ENCODE results near the gene LRIT2. TPM values are rescaled to one million over a fixed set of nuclear protein-coding genes. Genes with fewer than 3 reads are reported as not detected.

The LRIT2 gene
- polyA plus RNA-seq, 2 donors, result not detected

DNA sequence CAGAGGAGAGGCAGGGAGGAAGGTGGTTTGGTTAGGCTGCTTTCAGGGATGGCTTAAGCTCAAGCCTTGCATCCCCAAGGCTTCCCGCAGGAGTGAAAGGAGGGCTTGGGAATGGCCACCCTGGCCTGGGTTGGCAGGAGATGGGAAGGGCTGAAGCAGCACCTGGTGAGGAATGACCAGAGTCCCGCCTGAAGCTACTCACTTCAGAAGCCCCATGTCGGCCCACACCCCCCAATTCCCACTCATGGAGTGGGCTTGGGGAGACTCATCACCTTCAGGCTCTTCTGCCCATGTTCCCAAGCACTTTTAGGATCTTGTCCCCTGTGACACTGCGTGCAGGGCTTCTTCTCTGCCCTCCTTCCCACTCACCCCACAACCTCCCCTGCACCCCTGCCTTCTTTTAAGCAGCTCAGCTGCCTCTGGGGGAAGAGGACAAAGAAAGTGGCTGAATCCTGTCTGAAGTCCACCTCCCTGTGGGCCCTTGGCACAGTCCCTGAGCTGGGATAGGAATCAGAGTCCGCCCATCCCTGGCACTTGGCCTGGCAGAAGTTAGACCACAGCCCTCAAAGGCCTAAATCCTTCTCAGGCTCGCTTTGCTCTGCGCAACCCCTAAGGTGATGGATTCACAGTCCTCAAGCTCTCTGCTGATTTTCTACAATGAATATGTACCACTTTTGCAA lies 36.0 kb upstream of the LRIT2 start:
- H3K9me3 ChIP-seq (ENCODE audit: control insufficient read depth in 2 of 2, insufficient read depth in 1 of 2, low read depth in 1 of 2, low read length in 1 of 2), result no peaks in the 10 kb centered on the region
- WGBS, 2 donors, result 79 to 87% methylated on average over 7 of the region's 7 CpGs
- no peaks in the 10 kb centered on the region for H3K27me3 ChIP-seq (ENCODE audit: control insufficient read depth in 1 of 2, insufficient read depth in 2 of 2, low read length in 2 of 2)
- no peaks in the 10 kb centered on the region for H3K36me3 ChIP-seq (ENCODE audit: control insufficient read depth in 2 of 2, insufficient read depth in 2 of 2, low read length in 1 of 2)
- no peak overlapping the region for H3K4me3 ChIP-seq (ENCODE audit: low read depth in 1 of 2, low read length in 2 of 2)
- H3K27ac ChIP-seq (ENCODE audit: low read depth in 2 of 2, low read length in 1 of 2), result no peak overlapping the region
- H3K4me1 ChIP-seq (ENCODE audit: control insufficient read depth in 2 of 2, insufficient read depth in 2 of 2, low read length in 1 of 2), result no peaks in the 10 kb centered on the region

DNA sequence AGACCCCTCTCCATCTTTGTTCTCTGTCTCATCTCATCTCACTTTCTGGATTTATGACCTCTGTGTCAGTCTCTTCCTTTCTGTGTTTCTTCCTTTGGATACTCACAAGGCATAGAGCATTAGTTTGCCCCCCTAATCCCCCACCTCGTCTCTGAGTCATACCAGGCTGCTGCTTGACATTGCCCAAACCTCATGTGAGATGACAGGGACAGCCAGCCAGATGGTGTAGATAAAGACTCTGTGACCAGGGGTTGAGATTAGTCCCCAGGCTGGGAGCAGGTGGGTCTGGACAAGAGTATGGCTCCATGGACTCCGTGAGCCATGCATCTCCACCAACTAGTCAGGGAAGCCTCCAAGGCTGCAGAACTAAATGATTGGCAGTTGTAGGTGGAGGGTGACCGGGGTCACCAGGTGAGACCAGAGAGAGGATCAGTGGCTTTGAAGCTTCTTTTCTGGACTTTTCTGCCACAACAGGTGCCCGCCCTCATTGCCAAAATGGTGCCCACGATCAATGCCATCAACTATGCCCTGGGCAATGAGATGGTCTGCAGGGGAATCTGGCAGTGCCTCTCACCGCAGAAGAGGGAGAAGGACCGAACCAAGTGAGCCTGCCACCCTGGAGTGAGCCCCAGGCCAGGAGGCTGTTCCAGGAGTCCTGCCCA lies 32.8 kb upstream of the LRIT2 start:
- Histone ChIP-seq H3K4me1 (ENCODE audit: control insufficient read depth in 2 of 2, insufficient read depth in 2 of 2, low read length in 1 of 2) (no peaks in the 10 kb centered on the region), H3K4me3 (ENCODE audit: low read depth in 1 of 2, low read length in 2 of 2) (no peak overlapping the region), H3K36me3 (ENCODE audit: control insufficient read depth in 2 of 2, insufficient read depth in 2 of 2, low read length in 1 of 2) (no peaks in the 10 kb centered on the region), H3K27me3 (ENCODE audit: control insufficient read depth in 1 of 2, insufficient read depth in 2 of 2, low read length in 2 of 2) (no peaks in the 10 kb centered on the region), H3K9me3 (ENCODE audit: control insufficient read depth in 2 of 2, insufficient read depth in 1 of 2, low read depth in 1 of 2, low read length in 1 of 2) (peaks cover 0 to 2% of the 10 kb centered on the region in 2 donors), H3K27ac (ENCODE audit: low read depth in 2 of 2, low read length in 1 of 2) (no peak overlapping the region)
- 82 to 87% methylated on average over 7 of the region's 7 CpGs for WGBS, 2 donors

DNA sequence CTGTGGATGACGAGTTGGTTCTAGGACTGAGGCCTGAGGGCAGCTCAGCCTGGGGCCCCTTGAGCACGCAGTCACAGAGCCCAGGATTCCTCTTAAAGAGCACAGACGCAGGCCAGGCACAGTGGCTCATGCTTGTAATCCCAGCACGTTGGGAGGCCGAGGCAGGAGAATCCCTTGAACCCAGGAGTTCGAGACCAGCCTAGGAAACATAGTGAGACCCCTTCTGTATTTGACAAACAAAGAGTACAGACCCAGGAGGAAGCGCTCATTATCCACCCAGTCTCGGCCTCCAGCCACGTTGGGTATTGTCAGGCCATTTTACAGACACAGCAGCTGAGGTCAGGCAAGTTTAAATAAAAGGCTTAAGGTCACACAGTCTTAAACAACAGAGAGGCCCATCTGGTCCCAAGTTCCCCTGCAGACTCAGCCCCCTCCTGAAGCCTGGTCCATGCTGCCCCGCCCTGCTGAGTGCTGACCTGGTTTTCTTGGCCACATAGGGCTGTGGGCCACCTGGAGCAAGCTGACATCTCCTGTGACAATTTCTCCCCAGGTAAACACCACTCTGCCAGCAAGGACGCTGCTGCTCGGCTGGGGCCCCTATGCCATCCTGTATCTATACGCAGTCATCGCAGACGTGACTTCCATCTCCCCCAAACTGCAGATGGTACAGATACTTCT lies 32.1 kb upstream of the LRIT2 start:
- H3K36me3 ChIP-seq (ENCODE audit: control insufficient read depth in 2 of 2, insufficient read depth in 2 of 2, low read length in 1 of 2), result no peaks in the 10 kb centered on the region
- H3K9me3 ChIP-seq (ENCODE audit: control insufficient read depth in 2 of 2, insufficient read depth in 1 of 2, low read depth in 1 of 2, low read length in 1 of 2), result peaks cover 0 to 2% of the 10 kb centered on the region in 2 donors
- H3K27me3 ChIP-seq (ENCODE audit: control insufficient read depth in 1 of 2, insufficient read depth in 2 of 2, low read length in 2 of 2), result no peaks in the 10 kb centered on the region
- H3K4me1 ChIP-seq (ENCODE audit: control insufficient read depth in 2 of 2, insufficient read depth in 2 of 2, low read length in 1 of 2), result no peaks in the 10 kb centered on the region
- H3K4me3 ChIP-seq (ENCODE audit: low read depth in 1 of 2, low read length in 2 of 2), result no peak overlapping the region
- no peak overlapping the region for H3K27ac ChIP-seq (ENCODE audit: low read depth in 2 of 2, low read length in 1 of 2)
- 74 to 76% methylated on average over 15 of the region's 15 CpGs for WGBS, 2 donors

DNA sequence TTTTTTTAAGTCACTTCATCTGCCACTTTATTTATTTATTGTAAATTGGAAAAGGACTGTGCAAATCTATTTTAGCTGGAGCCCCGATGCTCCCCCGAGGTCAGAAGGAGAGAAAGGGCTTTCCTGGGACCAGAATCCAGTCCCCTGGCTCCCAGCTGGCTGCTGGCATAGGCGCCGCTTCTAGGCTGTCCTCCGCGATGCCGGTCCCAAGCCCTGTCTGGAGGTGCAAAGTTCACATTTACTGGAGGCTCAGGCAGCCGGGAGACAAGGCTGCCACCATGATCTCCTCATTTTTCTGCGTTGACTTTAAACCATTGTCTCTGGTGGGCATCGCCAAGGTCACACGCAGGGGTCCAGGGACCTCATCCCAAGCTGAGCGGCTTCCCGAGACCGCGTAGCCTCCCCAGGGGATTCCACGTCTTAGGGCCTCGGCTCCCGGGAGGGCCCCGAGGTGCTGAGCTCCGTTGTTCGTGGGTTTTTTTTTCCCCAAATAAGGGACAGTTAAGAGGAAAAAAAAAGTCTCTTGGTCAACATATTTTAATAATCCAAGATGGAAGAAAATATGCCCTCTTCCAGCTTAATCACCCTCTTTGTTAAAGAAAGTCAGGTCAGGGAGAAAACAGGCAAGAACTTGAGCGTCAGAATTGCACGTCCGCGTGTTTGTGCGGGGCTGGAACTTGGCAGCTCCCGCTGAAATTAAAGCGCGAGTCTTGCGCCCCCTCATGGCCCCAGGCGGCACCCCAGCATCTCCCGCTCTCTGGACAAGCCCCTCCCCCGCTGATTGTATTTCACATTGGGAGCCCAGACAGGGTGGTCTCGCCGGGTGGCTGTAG lies 31.4 kb upstream of the LRIT2 start:
- WGBS, 2 donors, result 39 to 41% methylated on average over 35 of the region's 35 CpGs
- Histone ChIP-seq H3K27ac (ENCODE audit: low read depth in 2 of 2, low read length in 1 of 2) (no peak overlapping the region), H3K4me1 (ENCODE audit: control insufficient read depth in 2 of 2, insufficient read depth in 2 of 2, low read length in 1 of 2) (no peaks in the 10 kb centered on the region), H3K27me3 (ENCODE audit: control insufficient read depth in 1 of 2, insufficient read depth in 2 of 2, low read length in 2 of 2) (no peaks in the 10 kb centered on the region), H3K9me3 (ENCODE audit: control insufficient read depth in 2 of 2, insufficient read depth in 1 of 2, low read depth in 1 of 2, low read length in 1 of 2) (peaks cover 0 to 2% of the 10 kb centered on the region in 2 donors), H3K4me3 (ENCODE audit: low read depth in 1 of 2, low read length in 2 of 2) (no peak overlapping the region), H3K36me3 (ENCODE audit: control insufficient read depth in 2 of 2, insufficient read depth in 2 of 2, low read length in 1 of 2) (no peaks in the 10 kb centered on the region)

DNA sequence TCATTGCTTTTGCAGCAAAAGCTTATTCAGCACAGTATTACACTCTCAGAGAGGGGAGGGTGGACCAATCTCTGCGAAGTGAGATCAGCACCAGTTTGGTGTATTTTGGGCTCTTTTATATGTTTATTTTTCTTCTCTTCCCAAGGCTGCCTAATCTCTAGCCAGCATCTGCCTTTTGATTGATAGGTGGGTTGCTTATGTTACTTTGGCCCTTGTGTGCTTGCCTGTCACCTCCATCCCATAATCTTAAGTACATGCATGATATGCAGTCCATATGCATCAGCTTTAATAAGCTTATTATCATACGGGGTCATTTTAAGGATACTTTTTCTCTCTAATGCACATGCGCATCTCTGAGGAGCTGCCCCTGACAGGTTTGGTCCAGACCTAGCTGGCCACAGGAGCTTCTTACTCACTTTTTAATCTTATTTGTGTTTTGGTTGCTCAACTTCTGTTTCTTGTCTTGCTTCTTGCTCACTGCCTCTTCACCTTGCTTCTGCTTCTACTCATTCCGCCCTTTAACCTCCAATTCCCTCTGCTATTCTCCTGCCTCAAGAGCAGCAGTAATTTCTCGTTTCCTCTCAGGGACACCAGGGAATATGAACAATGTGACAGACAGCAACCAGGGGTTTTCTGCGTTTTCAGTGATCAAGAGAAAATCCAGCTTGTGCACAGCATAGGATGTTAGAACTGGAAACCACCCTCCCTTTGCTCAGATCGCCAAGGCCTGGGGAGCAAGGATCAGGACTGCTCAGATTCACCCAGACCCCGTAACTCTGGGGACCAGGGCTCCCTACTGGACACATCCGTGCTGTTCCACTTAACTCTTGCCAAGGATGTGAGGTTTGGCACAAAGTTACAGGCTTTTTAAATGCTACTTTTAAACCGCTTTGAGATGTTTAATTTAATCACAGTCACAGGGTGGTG lies 29.5 kb upstream of the LRIT2 start:
- no peaks in the 10 kb centered on the region for H3K27me3 ChIP-seq (ENCODE audit: control insufficient read depth in 1 of 2, insufficient read depth in 2 of 2, low read length in 2 of 2)
- 53 to 62% methylated on average over 10 of the region's 10 CpGs for WGBS, 2 donors
- H3K9me3 ChIP-seq (ENCODE audit: control insufficient read depth in 2 of 2, insufficient read depth in 1 of 2, low read depth in 1 of 2, low read length in 1 of 2), result peaks cover 0 to 2% of the 10 kb centered on the region in 2 donors
- H3K4me3 ChIP-seq (ENCODE audit: low read depth in 1 of 2, low read length in 2 of 2), result no peak overlapping the region
- no peaks in the 10 kb centered on the region for H3K4me1 ChIP-seq (ENCODE audit: control insufficient read depth in 2 of 2, insufficient read depth in 2 of 2, low read length in 1 of 2)
- no peak overlapping the region for H3K27ac ChIP-seq (ENCODE audit: low read depth in 2 of 2, low read length in 1 of 2)
- H3K36me3 ChIP-seq (ENCODE audit: control insufficient read depth in 2 of 2, insufficient read depth in 2 of 2, low read length in 1 of 2), result no peaks in the 10 kb centered on the region

DNA sequence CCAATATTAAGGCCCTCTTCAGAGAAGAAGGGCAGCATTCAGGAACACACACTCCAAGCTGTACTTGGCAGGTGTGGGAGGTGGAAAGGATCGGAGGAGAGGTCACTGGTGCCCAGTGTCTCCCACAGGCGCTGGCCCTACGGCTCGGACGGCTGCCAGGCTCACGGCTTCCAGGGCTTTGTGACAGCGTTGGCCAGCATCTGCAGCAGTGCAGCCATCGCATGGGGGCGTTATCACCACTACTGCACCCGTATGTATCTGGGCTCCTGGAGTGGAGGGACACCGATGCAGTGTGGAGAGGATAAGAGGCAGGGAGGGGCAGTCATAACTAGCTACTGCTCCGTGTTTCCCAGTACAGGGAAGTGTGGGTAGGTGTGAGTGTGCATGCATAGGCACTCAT lies 23.4 kb upstream of the LRIT2 start:
- Histone ChIP-seq H3K27ac (ENCODE audit: low read depth in 2 of 2, low read length in 1 of 2) (no peak overlapping the region), H3K27me3 (ENCODE audit: control insufficient read depth in 1 of 2, insufficient read depth in 2 of 2, low read length in 2 of 2) (no peaks in the 10 kb centered on the region), H3K4me3 (ENCODE audit: low read depth in 1 of 2, low read length in 2 of 2) (no peak overlapping the region), H3K9me3 (ENCODE audit: control insufficient read depth in 2 of 2, insufficient read depth in 1 of 2, low read depth in 1 of 2, low read length in 1 of 2) (peaks cover 0 to 2% of the 10 kb centered on the region in 2 donors), H3K4me1 (ENCODE audit: control insufficient read depth in 2 of 2, insufficient read depth in 2 of 2, low read length in 1 of 2) (no peaks in the 10 kb centered on the region), H3K36me3 (ENCODE audit: control insufficient read depth in 2 of 2, insufficient read depth in 2 of 2, low read length in 1 of 2) (no peaks in the 10 kb centered on the region)
- WGBS, 2 donors, result 78 to 84% methylated on average over 12 of the region's 12 CpGs

DNA sequence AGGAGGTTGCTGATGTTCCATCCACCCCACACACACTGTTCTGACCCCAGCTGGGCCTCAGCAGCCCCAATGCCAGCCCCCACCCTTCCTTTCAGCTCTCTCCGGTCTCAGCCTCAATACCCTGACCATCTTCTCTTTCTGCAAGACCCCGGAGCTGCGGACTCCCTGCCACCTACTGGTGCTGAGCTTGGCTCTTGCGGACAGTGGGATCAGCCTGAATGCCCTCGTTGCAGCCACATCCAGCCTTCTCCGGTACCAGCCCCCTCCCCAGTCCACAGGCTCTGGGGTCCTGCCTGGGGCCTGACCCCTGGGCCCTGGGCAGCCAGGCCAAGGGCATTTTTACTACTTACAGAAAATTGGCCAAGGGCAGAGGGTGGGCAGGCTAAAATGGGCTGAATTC lies 22.2 kb upstream of the LRIT2 start:
- Histone ChIP-seq H3K4me3 (ENCODE audit: low read depth in 1 of 2, low read length in 2 of 2) (no peak overlapping the region), H3K27me3 (ENCODE audit: control insufficient read depth in 1 of 2, insufficient read depth in 2 of 2, low read length in 2 of 2) (no peaks in the 10 kb centered on the region), H3K9me3 (ENCODE audit: control insufficient read depth in 2 of 2, insufficient read depth in 1 of 2, low read depth in 1 of 2, low read length in 1 of 2) (no peaks in the 10 kb centered on the region), H3K36me3 (ENCODE audit: control insufficient read depth in 2 of 2, insufficient read depth in 2 of 2, low read length in 1 of 2) (no peaks in the 10 kb centered on the region), H3K27ac (ENCODE audit: low read depth in 2 of 2, low read length in 1 of 2) (no peak overlapping the region), H3K4me1 (ENCODE audit: control insufficient read depth in 2 of 2, insufficient read depth in 2 of 2, low read length in 1 of 2) (no peaks in the 10 kb centered on the region)
- WGBS, 2 donors, result 80 to 82% methylated on average over 6 of the region's 6 CpGs

DNA sequence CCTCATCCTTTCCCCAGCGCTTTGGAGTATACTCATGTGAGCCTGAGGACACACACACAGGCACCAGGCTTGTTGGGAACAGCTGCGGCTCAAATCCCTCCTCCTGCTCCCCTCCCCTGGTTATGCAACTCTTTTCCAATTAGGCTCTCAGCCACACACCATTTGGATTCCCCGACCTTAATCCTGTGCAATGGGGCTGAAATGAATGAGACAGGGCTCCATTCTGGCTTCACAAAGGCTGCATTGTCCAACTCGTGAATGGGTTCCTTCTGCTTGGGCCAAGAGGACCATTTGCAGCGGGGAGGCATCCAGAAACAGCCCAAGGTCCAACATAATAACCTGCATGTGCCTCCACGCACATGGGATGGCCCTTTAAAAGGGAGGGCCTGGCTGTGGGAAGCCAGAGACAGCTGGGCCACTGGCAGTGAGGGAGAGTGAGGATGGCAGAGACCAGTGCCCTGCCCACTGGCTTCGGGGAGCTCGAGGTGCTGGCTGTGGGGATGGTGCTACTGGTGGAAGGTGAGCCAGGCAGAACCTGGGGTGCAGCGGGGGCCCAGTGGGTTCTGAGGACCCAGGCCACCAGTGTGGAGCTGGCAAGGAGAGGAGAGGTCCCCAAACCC lies 19.4 kb upstream of the LRIT2 start, which contains the start of gene RGR:
TSS of gene RGR (plus strand) at position 403 of the 620 bp plus-strand sequence. CDS start at position 441, 38 bp downstream.
- H3K36me3 ChIP-seq (ENCODE audit: control insufficient read depth in 2 of 2, insufficient read depth in 2 of 2, low read length in 1 of 2), result no peaks in the 10 kb centered on the region
- no peaks in the 10 kb centered on the region for H3K4me1 ChIP-seq (ENCODE audit: control insufficient read depth in 2 of 2, insufficient read depth in 2 of 2, low read length in 1 of 2)
- no peak within 1 kb of the TSS for H3K4me3 ChIP-seq (ENCODE audit: low read depth in 1 of 2, low read length in 2 of 2)
- H3K27me3 ChIP-seq (ENCODE audit: control insufficient read depth in 1 of 2, insufficient read depth in 2 of 2, low read length in 2 of 2), result no peaks in the 10 kb centered on the region
- H3K27ac ChIP-seq (ENCODE audit: low read depth in 2 of 2, low read length in 1 of 2), result no peak within 1 kb of the TSS
- WGBS, 2 donors, result 41 to 50% methylated on average over 9 of the region's 9 CpGs
- H3K9me3 ChIP-seq (ENCODE audit: control insufficient read depth in 2 of 2, insufficient read depth in 1 of 2, low read depth in 1 of 2, low read length in 1 of 2), result no peaks in the 10 kb centered on the region
